NK-92 (cell line): ENCODE results near the gene OBSCN.

ENCODE experiments used
- DNase-seq: peaks from one replicate; lab custom pipeline; 2025; ENCODE audit not compliant: unreplicated experiment; lab: John Stamatoyannopoulos, UW

OBSCN gene

GRCh38 chr1:228286505-228287417 is 78.9 kb downstream of the OBSCN start:
- no peak for DNase-seq

GRCh38 chr1:228287541-228288425 is 79.9 kb downstream of the OBSCN start:
- no peak for DNase-seq

DNA sequence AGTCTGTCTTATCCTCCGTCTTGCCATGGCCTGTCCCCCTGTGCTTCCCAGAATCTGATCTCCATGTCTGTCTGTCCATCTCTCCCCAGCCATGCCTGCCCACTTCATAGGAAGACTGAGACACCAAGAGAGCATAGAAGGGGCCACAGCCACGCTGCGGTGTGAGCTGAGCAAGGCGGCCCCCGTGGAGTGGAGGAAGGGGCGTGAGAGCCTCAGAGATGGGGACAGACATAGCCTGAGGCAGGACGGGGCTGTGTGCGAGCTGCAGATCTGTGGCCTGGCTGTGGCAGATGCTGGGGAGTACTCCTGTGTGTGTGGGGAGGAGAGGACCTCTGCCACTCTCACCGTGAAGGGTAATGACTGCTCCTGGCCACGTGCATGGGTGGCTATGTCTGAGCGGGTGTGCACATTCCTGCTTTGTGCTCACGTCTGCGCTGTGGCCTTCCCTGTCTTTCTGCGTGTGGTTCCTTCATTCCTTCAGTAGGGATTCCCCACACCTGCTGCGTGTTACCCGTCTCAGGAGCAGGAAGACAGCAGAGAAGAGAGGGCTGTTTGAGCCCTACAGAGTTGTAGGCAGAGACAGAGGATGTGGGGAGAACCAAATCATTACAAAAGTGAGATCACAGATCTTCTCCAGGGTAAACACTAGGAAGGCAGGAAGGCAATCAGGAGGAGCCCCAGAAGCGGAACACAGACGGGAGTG is 80.8 kb downstream of the OBSCN start:
- DNase-seq, result no peak

- DNase-seq, result no peak
Measured at GRCh38 chr1:228289239-228289849, 81.5 kb downstream of the OBSCN start.

GRCh38 chr1:228289996-228290881 is 82.4 kb downstream of the OBSCN start:
- no peak for DNase-seq

GRCh38 chr1:228291906-228292608 is 84.2 kb downstream of the OBSCN start:
- no peak for DNase-seq

GRCh38 chr1:228292609-228292911 is 84.7 kb downstream of the OBSCN start:
- DNase-seq, result no peak

- no peak for DNase-seq
Measured at GRCh38 chr1:228293393-228293792, 85.5 kb downstream of the OBSCN start.

DNA sequence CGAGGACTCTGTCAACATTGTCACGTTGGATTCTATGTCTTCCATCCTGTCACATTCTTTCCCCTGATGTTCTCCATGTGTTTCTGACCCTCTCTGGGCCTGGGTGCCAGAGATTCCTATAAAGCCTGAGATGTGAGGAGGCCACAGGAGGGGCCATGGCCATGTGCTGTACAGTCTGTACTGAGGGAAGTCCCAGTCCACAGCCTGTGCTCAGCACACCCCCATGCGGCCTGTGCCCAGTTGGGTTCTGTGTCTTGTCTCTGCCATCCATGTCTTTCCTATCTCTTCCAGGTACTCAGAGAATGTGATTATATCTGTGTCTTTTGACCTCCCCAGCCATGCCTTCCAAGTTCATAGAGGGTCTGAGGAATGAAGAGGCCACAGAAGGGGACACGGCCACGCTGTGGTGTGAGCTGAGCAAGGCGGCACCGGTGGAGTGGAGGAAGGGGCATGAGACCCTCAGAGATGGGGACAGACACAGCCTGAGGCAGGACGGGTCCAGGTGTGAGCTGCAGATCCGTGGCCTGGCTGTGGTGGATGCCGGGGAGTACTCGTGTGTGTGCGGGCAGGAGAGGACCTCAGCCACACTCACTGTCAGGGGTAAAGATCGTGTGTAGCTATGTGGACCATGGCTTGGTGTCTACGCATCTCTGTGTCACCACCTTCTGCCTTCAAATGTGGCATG is 86.1 kb downstream of the OBSCN start:
- DNase-seq, result no peak

- DNase-seq, result no peak
Measured at GRCh38 chr1:228294717-228295116, 86.9 kb downstream of the OBSCN start.

DNA sequence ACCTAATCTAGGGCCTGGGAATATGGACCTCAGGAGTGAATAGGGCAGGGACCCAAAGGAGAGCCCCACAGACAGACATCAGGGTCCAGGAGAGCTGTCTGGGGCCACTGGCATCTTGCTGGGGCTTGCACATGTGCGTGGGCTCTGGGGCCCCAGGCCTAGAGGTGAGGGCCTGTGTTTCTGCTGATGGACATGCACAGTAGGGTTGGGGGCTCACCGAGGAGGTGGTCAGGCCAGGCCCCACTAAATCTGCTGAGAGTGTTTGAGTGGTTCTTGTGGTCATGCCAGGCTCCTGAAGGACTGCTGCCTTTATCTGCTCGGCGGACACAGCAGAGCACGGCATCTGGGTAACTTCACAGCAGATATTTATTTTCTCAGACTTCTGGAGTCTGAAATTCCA is 87.4 kb downstream of the OBSCN start:
- DNase-seq, result no peak

DNA sequence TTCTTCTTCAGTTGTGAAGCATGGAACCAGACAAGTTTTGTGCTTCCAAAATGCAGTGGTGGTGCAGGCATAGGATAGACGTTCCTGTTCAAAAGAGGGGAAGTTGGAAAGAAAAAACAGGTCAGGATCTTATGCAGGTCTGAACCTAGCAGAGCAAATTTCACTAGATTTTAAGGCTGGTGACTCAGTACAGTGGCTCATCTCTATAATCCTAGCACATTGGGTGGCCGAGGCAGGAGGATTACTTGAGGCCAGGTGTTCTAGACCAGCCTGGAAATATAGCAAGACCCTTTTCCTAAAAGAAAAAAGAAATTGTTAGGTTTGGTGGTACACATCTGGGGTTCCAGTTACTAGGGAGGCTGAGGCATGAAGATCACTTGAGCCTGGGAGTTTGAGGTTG is 88.1 kb downstream of the OBSCN start:
- no peak for DNase-seq

DNA sequence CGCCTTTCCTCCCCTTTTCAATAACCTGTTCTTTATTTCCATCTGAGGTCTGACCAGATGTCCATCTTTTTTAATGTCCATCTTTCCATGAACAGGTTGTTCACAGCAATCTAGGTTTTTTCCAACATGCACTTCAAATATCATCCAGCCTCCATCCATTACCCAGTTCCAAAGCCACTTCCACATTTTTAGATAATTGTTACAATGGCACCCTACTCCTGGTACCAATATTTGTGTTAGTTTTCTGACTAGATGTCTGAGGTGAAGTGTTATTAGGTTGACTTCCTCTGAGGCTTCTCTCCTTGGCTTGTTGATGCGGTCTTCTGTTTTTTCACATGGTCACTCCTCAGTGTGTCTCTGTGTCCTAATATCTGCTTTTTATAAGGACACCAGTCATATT is 89.4 kb downstream of the OBSCN start:
- no peak for DNase-seq

GRCh38 chr1:228297822-228298221 is 90.0 kb downstream of the OBSCN start:
- no peak for DNase-seq

DNA sequence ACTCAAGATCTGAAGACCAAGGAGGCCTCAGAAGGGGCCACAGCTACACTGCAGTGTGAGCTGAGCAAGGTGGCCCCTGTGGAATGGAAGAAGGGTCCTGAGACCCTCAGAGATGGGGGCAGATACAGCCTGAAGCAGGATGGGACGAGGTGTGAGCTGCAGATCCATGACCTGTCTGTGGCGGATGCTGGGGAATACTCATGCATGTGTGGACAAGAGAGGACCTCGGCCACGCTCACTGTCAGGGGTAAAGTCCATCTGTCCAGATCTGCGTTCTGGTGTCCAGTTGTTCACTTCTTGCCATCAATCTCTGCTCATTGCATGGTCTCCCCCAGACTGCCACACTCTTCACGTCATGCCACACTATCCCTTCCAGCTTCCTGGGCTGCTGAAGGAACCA is 90.6 kb downstream of the OBSCN start:
- no peak for DNase-seq

GRCh38 chr1:228299211-228299610 is 91.4 kb downstream of the OBSCN start:
- DNase-seq, result no peak

DNA sequence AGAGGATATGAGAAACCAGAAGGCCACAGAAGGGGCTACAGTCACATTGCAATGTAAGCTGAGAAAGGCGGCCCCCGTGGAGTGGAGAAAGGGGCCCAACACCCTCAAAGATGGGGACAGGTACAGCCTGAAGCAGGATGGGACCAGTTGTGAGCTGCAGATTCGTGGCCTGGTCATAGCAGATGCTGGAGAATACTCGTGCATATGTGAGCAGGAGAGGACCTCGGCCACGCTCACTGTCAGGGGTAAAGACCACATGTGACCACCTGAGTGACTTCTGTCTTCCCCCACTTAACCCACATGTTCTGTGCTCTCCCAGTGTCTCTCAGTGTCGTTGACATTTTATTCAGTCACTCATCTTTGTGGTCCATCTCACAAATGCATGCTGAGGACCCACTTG is 92.1 kb downstream of the OBSCN start:
- no peak for DNase-seq

- no peak for DNase-seq
Measured at GRCh38 chr1:228302086-228302485, 94.2 kb downstream of the OBSCN start.

DNA sequence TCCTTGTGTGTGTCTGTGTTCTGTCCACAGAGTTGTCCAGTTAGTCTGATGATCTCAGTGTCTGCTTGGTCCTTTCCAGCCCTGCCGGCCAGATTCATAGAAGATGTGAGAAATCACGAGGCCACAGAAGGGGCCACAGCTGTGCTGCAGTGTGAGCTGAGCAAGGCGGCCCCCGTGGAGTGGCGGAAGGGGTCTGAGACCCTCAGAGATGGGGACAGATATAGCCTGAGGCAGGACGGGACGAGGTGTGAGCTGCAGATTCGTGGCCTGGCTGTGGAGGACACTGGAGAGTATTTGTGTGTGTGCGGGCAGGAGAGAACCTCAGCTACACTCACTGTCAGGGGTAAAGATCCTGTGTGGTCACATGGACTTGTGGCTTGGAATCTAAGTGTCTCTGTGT is 95.8 kb downstream of the OBSCN start:
- no peak for DNase-seq
